ENCODE results near the gene STK38.

STK38 gene

GRCh38 chr6:36560822-36561221 is 13.5 kb upstream of the STK38 start:
- Histone ChIP-seq H3K27me3 (replicated peaks) (no peaks in the 10 kb centered on the region), H3K4me3 (ENCODE audit: low read depth, low read length) (no peak overlapping the region), H3K27ac (no peak overlapping the region), H3K36me3 (replicated peaks) (no peaks in the 10 kb centered on the region)
- no peak for DNase-seq
- TF ChIP-seq CTCF (IDR thresholded peaks at IDR 0.05; ENCODE audit: low read depth, low read length, missing control alignments) = no peak
- in situ Hi-C loops (cut with HindIII; ENCODE audit: low pct_ligation_motif_present, low sequenced_read_pairs) = no loop called here

DNA sequence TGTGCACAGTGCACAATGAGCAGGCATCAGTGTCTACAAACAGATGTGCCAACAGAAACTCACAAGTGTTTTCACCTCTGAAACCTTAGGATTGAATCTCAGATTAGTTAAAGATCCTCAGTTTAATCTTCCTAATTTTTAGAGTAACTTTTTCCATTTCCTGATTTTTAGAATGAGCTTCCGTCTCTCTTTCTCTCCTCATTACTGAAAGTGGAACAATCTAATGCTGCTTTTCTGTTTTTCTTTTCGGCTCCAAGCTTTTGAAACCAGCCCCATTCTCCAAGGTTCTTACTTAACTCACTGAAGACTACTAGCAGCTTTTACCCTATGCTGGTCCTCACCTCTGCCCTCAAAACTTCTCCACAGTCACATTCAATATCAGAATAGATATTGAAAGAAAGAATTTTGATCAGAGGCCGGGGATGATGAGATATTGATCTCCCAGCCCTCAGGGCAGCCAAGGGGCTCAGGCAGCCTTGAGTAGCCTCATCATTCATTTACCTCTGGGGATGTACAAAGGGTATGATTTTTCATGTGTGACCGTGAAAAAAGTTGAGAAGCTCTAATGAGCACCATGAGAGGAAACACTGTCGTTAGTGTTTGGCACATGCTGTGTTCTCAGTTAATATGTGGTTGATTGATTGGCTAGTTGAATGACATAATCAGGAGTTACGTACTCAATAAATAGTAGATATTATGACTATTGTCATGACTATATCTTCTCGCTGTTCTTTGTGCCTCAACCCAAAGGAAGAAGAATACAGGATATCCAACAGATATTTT is 11.9 kb upstream of the STK38 start:
- no peak overlapping the region for H3K27ac ChIP-seq
- no peak for TF ChIP-seq CTCF (IDR thresholded peaks at IDR 0.05; ENCODE audit: low read depth, low read length, missing control alignments)
- H3K4me3 ChIP-seq (ENCODE audit: low read depth, low read length) = no peak overlapping the region
- no peak for DNase-seq
- no peaks in the 10 kb centered on the region for H3K36me3 ChIP-seq (replicated peaks)
- in situ Hi-C loops (cut with HindIII; ENCODE audit: low pct_ligation_motif_present, low sequenced_read_pairs) = no loop called here
- no peaks in the 10 kb centered on the region for H3K27me3 ChIP-seq (replicated peaks)

- Histone ChIP-seq H3K4me3 (ENCODE audit: low read depth, low read length) (no peak overlapping the region), H3K27me3 (replicated peaks) (no peaks in the 10 kb centered on the region), H3K27ac (no peak overlapping the region), H3K36me3 (replicated peaks) (no peaks in the 10 kb centered on the region)
- no peak for DNase-seq
- in situ Hi-C loops (cut with HindIII; ENCODE audit: low pct_ligation_motif_present, low sequenced_read_pairs) = no loop called here
- no peak for TF ChIP-seq CTCF (IDR thresholded peaks at IDR 0.05; ENCODE audit: low read depth, low read length, missing control alignments)
Measured at GRCh38 chr6:36556281-36556680, 9.0 kb upstream of the STK38 start.

- no peak for TF ChIP-seq CTCF (IDR thresholded peaks at IDR 0.05; ENCODE audit: low read depth, low read length, missing control alignments)
- DNase-seq = no peak
- H3K36me3 ChIP-seq (replicated peaks) = no peaks in the 10 kb centered on the region
- in situ Hi-C loops (cut with HindIII; ENCODE audit: low pct_ligation_motif_present, low sequenced_read_pairs) = no loop called here
- no peak overlapping the region for H3K4me3 ChIP-seq (ENCODE audit: low read depth, low read length)
- no peak overlapping the region for H3K27ac ChIP-seq
- no peaks in the 10 kb centered on the region for H3K27me3 ChIP-seq (replicated peaks)
Measured at GRCh38 chr6:36555750-36556252, 8.5 kb upstream of the STK38 start.

- no peak for DNase-seq
- Histone ChIP-seq H3K27me3 (replicated peaks) (no peaks in the 10 kb centered on the region), H3K4me3 (ENCODE audit: low read depth, low read length) (no peak overlapping the region), H3K27ac (no peak overlapping the region), H3K36me3 (replicated peaks) (no peaks in the 10 kb centered on the region)
- TF ChIP-seq CTCF (IDR thresholded peaks at IDR 0.05; ENCODE audit: low read depth, low read length, missing control alignments) = no peak
- in situ Hi-C loops (cut with HindIII; ENCODE audit: low pct_ligation_motif_present, low sequenced_read_pairs) = no loop called here
Measured at GRCh38 chr6:36550473-36551000, 3.3 kb upstream of the STK38 start.
